Hematopoietic multipotent progenitor cell treated with erythropoietin and hydrocortisone succinate and interleukin-3 and kit ligand, for 6 days (in vitro differentiated cells): ENCODE results near the gene TJAP1.
"Not testable (repeated sequence)": the region's sequence is repeated elsewhere in the genome, so short reads cannot be mapped to it uniquely, and the experiment has no call there.

ENCODE experiments used
- DNase-seq: peaks from one replicate; pipeline ENCODE4 v3.0.0-alpha.2; 2015

TJAP1 gene

GRCh38 chr6:43454290-43454695 lies 23.1 kb upstream of the TJAP1 start:
- DNase-seq, result peak; percentile 70

DNA sequence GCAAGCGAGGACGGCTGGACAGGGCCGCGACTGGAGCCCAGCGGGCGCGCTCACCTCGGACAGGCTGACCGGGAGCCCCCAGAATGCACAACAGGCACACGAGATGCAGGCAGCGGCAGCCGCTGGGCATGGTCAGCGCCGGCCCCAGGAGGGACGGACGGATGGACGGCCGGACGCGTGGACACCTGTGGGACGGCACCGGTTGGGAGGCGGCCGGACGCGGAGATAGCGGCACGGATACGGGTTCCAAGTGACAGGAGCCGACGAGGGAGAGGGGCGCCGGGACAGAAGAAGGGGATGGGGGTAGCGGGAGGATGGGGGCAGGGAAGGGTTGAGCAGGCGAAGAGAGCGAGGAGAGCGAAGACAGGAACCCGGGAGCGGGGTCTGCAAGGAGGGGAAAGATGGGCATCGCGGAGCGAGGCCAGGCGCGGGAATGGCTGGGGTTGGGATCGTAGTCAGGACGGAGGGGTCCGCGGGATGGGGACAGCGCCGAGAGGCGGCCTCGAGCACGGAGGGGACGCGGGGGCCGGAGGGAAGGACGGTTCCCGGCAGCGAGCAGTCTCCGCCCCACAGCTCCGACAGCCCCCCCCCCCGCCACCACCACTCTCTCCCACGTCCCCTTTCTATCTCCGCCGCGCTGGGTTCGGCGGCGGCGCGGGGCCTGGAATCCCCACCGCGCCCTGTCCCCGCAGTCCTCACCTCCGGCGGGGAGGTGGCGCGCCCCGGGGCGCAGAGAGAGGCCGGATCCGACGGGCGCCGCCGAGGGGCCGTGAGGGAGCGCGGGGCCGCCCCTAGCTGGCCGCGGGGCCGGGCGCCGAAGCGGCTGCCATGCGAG lies 22.5 kb upstream of the TJAP1 start:
- DNase-seq, result peak; percentile 33

GRCh38 chr6:43455531-43456428 lies 21.6 kb upstream of the TJAP1 start, which contains the start of gene DLK2:
TSS of gene DLK2 (minus strand) at chr6:43455548. CDS start at chr6:43454825, 723 bp downstream.
- peak; percentile 60 for DNase-seq

- no peak for DNase-seq
Observed at GRCh38 chr6:43457643-43458042, 19.7 kb upstream of the TJAP1 start.

DNA sequence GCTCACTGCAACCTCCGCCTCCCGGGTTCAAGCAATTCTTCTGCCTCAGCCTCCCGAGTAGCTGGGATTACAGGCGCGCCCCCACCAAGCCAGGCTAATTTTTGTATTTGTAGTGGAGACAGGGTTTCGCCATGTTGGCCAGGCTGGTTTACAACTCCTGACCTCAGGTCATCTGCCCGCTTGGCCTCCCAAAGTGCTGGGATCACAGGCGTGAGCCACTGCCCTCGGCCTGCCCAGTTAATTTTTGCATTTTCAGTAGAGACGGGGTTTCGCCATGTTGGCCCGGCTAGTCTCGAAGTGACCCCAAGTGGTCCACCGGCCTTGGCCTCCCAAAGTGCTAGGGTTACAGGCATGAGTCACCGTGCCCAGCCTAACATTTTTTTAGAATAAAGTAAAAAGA lies 19.2 kb upstream of the TJAP1 start:
- not testable (repeated sequence) for DNase-seq

DNA sequence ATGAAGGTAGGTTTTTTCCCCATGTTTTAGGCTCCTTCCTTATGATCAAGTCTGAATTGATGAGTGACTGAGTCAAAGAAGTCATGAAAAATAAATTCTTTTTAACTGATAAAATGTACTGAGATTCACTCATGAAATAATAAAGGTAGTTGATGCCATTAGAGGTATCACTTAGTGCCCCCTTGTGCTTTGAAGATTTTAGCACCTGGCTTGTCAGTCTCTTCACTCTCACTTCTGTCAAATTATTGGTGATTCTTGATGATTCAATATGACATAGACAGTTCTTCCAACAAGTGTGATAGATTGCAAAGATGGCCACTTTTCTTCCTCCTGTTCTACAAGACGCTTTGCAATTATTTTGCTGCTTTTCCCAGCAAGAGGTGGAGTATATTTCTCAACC lies 17.8 kb upstream of the TJAP1 start:
- DNase-seq, result no peak

DNA sequence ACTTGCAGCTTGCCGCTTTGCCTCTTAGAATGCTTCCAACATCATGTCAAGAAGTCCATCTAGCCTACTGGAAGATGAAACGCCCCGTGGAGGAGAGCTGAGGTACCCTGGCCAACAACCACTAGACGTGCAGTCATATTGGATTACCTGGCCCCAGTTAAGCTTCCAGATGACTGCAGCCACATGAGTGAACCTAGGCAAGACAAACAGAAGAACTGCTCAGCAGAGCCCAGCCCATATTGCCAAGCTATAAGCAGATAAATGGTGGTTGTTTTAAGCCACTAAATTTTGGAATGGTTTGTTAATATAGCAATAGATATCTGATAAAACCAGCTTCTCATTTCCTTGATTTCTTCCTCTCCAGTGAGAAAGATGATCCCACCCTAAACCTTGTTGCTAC lies 17.3 kb upstream of the TJAP1 start:
- DNase-seq, result no peak

GRCh38 chr6:43461936-43462335 lies 15.4 kb upstream of the TJAP1 start:
- no peak for DNase-seq

- DNase-seq, result no peak
Observed at GRCh38 chr6:43464337-43464736, 13.0 kb upstream of the TJAP1 start.

DNA sequence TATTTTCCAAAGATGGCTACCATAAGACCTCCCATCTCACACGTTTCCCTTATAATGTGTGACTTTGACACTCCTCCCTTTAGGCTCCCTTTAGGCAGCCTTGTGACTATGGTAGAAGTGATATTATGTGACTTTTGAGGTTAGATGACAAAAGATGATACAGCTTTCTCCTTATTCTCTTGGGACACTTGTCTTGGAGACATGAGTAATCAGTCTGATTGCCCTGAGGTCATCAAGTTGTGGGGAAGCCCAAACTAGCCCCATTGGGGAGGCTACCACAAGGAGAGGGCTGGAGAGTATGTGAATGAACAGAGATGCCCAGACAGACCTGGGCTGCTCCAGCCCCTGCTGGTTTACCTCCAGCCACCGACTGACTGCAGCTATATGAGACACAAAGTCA lies 11.4 kb upstream of the TJAP1 start:
- DNase-seq, result no peak

DNA sequence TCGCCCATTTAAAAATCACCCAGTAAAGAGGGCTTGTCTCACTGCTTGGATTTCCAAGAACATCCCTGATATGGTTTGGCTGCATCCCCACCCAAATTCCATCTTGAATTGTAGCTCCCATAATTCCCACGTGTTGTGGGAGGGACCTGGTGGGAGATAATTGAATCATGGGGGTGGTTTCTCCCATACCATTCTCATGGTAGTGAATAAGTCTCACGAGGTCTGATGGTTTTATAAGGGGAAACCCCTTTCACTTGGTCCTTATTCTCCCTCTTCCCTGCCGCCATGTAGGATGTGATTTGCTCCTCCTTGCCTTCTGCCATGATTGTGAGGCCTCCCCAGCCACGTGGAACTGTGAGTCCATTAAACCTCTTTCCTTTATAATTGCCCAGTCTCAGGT lies 10.1 kb upstream of the TJAP1 start:
- not testable (repeated sequence) for DNase-seq

DNA sequence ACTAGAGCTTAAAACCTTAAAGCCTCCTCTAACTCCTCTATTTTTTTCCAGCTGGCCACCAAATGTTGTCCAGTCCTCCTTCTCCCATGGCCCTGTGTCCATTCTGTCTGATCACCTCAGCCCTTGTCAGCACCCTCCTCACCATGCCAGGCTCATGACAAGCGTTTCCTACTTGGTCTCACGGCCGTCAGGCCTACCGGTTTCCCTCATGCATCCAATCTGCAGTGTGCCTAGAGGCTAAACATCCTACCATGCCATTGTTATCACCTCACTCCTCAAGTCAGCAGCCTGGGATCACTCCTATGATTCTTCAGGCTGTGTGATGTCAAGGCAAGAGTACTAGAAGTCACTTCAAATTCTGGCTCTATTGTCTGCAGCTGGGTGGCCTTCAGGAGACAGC lies 9.6 kb upstream of the TJAP1 start:
- no peak for DNase-seq

GRCh38 chr6:43468240-43468639 lies 9.1 kb upstream of the TJAP1 start:
- DNase-seq, result no peak

DNA sequence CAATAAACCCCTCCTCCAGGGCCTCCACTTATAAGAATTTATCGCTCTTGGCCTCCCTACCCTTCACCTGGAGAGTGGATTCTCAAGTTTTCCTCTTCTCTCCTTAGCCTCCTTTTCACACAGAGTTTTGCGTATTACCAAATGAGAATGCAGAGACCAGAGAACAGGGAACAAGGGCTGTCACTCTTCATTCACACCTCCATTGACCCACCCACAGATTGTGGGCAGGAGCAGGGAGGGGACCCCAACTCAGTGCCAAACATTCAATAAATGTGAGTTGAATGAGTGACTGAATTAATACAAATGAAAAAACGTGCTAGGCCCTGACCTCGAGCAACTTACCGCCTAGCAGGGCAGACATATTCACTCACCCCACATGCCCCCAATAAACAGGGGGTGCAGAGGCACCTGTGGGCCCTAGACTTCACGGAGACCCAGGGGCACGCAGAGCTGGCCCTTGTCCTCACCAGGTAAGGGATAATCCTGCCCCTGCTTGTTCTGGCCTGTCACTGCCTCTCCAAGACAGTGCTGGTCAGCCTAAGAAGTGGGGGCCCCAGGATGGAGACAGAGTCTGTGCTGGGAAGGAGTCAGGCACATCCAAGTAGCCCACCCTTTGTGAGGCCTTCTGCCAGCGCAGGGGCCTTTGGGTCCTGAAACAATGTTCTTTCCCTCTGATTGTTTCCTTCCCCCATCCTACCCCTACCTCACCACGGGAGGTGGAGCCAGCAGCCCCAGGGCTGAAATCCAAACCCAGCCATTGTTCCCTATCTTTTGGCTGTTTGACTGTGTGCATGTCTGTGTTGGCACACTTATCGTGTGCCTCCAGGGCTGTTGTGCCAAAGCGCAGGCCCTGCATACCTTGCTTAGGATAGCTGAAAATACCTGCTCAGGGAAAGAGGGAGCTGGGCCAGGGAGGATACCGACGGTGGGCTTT lies 8.4 kb upstream of the TJAP1 start:
- DNase-seq, result no peak

GRCh38 chr6:43469947-43470346 lies 7.4 kb upstream of the TJAP1 start:
- no peak for DNase-seq

GRCh38 chr6:43471399-43471798 lies 6.0 kb upstream of the TJAP1 start:
- DNase-seq, result no peak

GRCh38 chr6:43472515-43472914 lies 4.9 kb upstream of the TJAP1 start:
- no peak for DNase-seq

DNA sequence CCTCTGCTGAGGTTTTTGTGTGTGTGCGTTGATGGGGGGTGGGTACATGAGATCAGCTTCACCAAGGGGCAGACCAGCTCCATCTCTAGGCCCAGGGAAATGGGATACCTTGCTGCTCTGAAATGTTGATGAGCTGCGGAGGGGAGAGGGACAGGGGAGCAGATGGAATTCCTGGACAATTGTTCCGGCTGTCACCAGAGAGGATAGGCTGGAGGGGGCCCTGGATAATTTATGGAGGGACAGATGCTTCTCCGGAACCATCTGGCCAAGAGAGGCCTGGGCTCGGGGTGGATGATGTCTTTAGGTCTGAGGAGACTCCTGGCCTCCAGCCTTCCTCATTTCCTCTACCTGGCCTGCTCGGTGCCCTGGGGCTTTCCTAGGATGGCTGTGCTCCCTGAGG lies 1.9 kb upstream of the TJAP1 start:
- DNase-seq, result no peak

- peak; percentile 47 for DNase-seq
Observed at GRCh38 chr6:43476746-43477145, 624 bp upstream of the TJAP1 start.

GRCh38 chr6:43478008-43478372 lies 620 bp downstream of the TJAP1 start:
- peak; percentile 42 for DNase-seq

- DNase-seq, result no peak
Observed at GRCh38 chr6:43481075-43481474, 3.7 kb downstream of the TJAP1 start.

GRCh38 chr6:43481591-43482236 lies 4.3 kb downstream of the TJAP1 start:
- no peak for DNase-seq
